ENCODE results near the gene MYO1H.

Gene MYO1H

GRCh38 chr12:109359131-109359690 lies 11.5 kb downstream of the MYO1H start (continued):
- TF ChIP-seq, protein P1, sequence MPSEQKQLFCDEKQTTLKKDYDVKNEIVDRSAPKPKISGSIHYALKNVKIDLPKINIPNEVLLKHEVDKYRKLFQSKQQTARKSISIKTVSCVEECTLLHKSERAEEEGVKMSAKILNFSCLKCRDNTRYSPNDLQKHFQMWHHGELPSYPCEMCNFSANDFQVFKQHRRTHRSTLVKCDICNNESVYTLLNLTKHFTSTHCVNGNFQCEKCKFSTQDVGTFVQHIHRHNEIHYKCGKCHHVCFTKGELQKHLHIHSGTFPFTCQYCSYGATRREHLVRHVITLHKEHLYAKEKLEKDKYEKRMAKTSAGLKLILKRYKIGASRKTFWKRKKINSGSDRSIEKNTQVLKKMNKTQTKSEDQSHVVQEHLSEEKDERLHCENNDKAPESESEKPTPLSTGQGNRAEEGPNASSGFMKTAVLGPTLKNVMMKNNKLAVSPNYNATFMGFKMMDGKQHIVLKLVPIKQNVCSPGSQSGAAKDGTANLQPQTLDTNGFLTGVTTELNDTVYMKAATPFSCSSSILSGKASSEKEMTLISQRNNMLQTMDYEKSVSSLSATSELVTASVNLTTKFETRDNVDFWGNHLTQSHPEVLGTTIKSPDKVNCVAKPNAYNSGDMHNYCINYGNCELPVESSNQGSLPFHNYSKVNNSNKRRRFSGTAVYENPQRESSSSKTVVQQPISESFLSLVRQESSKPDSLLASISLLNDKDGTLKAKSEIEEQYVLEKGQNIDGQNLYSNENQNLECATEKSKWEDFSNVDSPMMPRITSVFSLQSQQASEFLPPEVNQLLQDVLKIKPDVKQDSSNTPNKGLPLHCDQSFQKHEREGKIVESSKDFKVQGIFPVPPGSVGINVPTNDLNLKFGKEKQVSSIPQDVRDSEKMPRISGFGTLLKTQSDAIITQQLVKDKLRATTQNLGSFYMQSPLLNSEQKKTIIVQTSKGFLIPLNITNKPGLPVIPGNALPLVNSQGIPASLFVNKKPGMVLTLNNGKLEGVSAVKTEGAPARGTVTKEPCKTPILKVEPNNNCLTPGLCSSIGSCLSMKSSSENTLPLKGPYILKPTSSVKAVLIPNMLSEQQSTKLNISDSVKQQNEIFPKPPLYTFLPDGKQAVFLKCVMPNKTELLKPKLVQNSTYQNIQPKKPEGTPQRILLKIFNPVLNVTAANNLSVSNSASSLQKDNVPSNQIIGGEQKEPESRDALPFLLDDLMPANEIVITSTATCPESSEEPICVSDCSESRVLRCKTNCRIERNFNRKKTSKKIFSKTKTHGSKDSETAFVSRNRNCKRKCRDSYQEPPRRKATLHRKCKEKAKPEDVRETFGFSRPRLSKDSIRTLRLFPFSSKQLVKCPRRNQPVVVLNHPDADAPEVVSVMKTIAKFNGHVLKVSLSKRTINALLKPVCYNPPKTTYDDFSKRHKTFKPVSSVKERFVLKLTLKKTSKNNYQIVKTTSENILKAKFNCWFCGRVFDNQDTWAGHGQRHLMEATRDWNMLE (tag by site-specific recombination; conservative IDR thresholded peaks at IDR 0.05; ENCODE audit: low read depth), result no peak
- TF ChIP-seq ZNF398 (tag by site-specific recombination; IDR thresholded peaks at IDR 0.05) (no peak), ZNF423 (tag by site-specific recombination; IDR thresholded peaks at IDR 0.05) (no peak)

GRCh38 chr12:109369831-109370230 lies 22.1 kb downstream of the MYO1H start:
- no peaks in the 10 kb centered on the region for H3K4me1 ChIP-seq (ENCODE audit: control insufficient read depth, insufficient read depth, low read length)
- CTCF ChIA-PET, result interaction anchor here (1.5 kb wide), 1 partner anchor 17 kb away, joined by 9 read pairs; no protein-coding TSS in a partner anchor
- no peak overlapping the region for H3K27ac ChIP-seq (ENCODE audit: extremely low read depth, low read depth, low read length)
- H3K9me3 ChIP-seq (ENCODE audit: control insufficient read depth, insufficient read depth, low read depth, low read length), result no peaks in the 10 kb centered on the region
- H3K4me3 ChIP-seq (ENCODE audit: low read depth, low read length), result no peak overlapping the region
- no peaks in the 10 kb centered on the region for H3K36me3 ChIP-seq (ENCODE audit: control insufficient read depth in 2 of 2, insufficient read depth in 1 of 2, low read length in 2 of 2)
- POLR2A ChIA-PET, result no interaction called here
- no peak for TF ChIP-seq ZNF561 (tag by site-specific recombination; IDR thresholded peaks at IDR 0.05; ENCODE audit: borderline replicate concordance)
- no peak for TF ChIP-seq ZNF138 (tag by site-specific recombination; IDR thresholded peaks at IDR 0.05; ENCODE audit: borderline replicate concordance)
- no peak for TF ChIP-seq GLIS2 (tag by site-specific recombination; IDR thresholded peaks at IDR 0.05)
- no peak for TF ChIP-seq HOXA7 (CRISPR knock-in tag; IDR thresholded peaks at IDR 0.05; ENCODE audit: borderline replicate concordance)
- TF ChIP-seq ZNF394 (tag by site-specific recombination; IDR thresholded peaks at IDR 0.05; ENCODE audit: borderline replicate concordance), result no peak
- TF ChIP-seq ZFP3 (tag by site-specific recombination; IDR thresholded peaks at IDR 0.05; ENCODE audit: low read depth), result no peak
- no peak for TF ChIP-seq ZNF600 (tag by site-specific recombination; IDR thresholded peaks at IDR 0.05)
- no peak for TF ChIP-seq ZNF610 (tag by site-specific recombination; IDR thresholded peaks at IDR 0.05; ENCODE audit: borderline replicate concordance)
- TF ChIP-seq FEZF1 (tag by site-specific recombination; IDR thresholded peaks at IDR 0.05), result no peak
- TF ChIP-seq ZSCAN30 (tag by site-specific recombination; IDR thresholded peaks at IDR 0.05), result no peak
- no peak for TF ChIP-seq ZBTB49 (tag by site-specific recombination; IDR thresholded peaks at IDR 0.05; ENCODE audit: low read depth)
- no peak for TF ChIP-seq ZBTB1 (tag by site-specific recombination; IDR thresholded peaks at IDR 0.05)
- no peak for TF ChIP-seq ZNF544 (tag by site-specific recombination; IDR thresholded peaks at IDR 0.05)
- no peak for TF ChIP-seq MEIS1 (CRISPR knock-in tag; IDR thresholded peaks at IDR 0.05; ENCODE audit: borderline replicate concordance)
